Epithelial cell of proximal tubule (primary cell): ENCODE results near the gene DDX51. TPM values are rescaled to one million over a fixed set of nuclear protein-coding genes. Genes with fewer than 3 reads are reported as not detected.

Experiments used
- DNase-seq: peaks from one replicate; pipeline ENCODE4 v3.0.0-alpha.2; 2011; ENCODE audit warnings: low read depth
- H3K4me3 ChIP-seq: 2 replicates; pipeline ENCODE4 v1.5.1; 2011; ENCODE audit warnings: low read depth, mild to moderate bottlenecking, low read length
- CTCF ChIP-seq: conservative IDR thresholded peaks from 2 replicates; pipeline ENCODE4 v1.5.1; 2012; ENCODE audit warnings: low read depth, mild to moderate bottlenecking, low read length
- total RNA-seq: library from RNA; depleted of rRNA; stranded (reverse); fragments of >200 nt; gene quantifications from 2 replicates; pipeline ENCODE4 v1.2.3, GENCODE V29; 2015

DDX51 gene
- total RNA-seq, 1 donor from 2014 or later = 18.6 TPM

DNA sequence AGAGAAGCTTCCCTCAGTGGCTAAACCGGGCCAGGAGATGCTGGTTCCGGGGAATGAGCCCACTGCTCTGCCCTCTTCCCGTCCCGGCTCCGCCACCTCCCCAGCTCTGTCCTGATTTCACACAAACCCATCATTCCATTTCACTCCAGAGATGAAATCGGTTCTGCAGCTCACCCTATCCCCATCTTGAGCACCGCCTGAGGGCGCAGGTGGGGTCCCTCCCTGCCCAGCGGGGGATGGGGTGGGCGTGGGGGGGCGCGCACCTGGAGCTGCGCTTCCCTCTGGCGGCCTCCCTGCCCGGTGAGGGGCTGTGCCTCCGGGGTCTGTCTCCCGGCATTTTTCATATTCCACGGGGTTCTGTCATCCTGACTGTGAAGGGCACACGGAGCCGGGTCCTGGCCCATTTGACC, 44.8 kb upstream of the DDX51 start:
- H3K4me3 ChIP-seq = peak overlapping the region; percentile 59
- DNase-seq = no peak
- no peak for TF ChIP-seq CTCF

DNA sequence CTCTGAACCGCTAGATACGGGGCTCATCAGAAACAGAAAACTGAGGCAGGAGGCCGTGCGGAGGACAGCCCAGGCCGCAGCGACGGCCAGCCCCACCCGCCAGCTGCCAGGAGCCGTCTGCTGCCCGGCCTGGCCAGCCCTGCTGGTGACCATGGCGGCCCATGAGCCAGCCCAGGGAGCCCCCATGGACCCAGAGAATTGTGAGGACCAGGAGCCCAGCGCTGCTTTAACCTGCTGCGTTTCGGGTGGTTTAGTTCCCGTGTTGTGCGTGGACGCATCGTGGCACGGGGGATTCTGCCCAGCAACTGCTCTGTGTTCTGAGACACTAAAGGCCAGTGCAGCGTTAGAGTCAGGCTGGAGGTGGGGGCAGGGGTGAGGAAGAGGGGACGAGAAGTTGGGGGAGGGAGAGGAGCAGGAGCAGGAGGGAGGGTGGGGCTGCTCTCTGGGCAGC, 44.4 kb upstream of the DDX51 start:
- no peak for DNase-seq
- TF ChIP-seq CTCF = no peak
- no peak overlapping the region for H3K4me3 ChIP-seq

- no peak overlapping the region for H3K4me3 ChIP-seq
- no peak for TF ChIP-seq CTCF
- no peak for DNase-seq
These were observed 43.7 kb upstream of the DDX51 start for GRCh38 chr12:132187646-132188450.

- TF ChIP-seq CTCF = no peak
- no peak for DNase-seq
- H3K4me3 ChIP-seq = no peak overlapping the region
These were observed 42.9 kb upstream of the DDX51 start for GRCh38 chr12:132186857-132187620.

DNA sequence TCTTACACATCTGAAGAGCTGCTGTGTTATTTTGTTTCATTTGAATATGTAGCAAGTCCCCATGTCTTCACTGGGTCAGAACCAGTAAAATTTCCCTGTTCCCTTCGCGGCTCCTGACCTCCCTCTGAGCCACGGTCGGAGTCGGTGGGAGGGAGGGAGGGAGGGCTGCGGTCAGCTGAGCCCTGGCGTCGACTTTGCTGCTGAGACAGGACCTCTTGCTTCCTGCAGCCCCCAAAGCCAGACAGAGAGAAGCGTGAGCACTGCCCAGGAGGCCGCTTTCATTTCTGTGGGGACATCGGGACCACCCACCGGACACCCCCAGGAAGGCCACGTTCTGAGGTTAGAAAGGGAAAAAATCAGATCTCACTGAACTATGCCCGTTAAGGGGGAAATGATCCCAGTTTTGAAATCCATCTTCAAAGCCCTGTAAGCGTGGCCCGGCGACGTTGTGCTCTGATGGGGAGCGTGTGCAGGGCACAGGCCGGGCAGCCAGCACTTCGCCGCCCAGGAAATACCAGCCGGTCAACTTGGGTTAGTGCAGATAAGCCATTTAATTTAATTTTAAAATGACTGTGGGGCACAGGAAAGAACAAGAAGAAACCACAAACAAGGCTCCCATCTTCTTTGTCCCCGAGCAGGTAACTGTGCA, 42.2 kb upstream of the DDX51 start:
- H3K4me3 ChIP-seq = no peak overlapping the region
- TF ChIP-seq CTCF = no peak
- DNase-seq = no peak

DNA sequence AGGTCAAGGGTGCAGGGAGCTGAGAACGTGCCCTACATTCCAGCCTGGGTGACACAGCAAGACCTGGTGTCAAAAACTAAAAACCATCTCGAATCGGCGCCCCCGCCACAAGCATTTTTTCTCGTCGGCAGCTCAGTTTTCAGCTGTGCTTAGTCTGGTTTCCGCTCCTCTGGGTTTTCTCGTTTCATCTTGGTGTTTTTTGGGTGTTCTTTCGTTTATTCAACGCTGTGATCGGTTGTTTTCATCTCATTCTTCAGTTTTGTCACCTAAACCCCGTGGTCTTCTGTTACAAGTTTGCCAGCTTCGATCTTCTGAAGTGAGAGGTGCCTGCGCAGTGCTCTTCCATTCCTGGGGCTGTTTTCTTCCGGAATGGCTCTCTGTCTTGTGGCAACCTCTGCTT, 41.6 kb upstream of the DDX51 start:
- DNase-seq = no peak
- TF ChIP-seq CTCF = no peak
- H3K4me3 ChIP-seq = no peak overlapping the region
